BLaER1 (cell line): ENCODE results near the gene ZNF212.

Experiments used
- H3K27ac ChIP-seq: shearing (Covaris generic); formaldehyde crosslinking; 2 replicates; pipeline ENCODE4 v1.8.1; 2022
- H3K27me3 ChIP-seq: shearing (Covaris generic); formaldehyde crosslinking; 2 replicates; pipeline ENCODE4 v1.8.1; 2022
- H3K36me3 ChIP-seq: shearing (Covaris generic); formaldehyde crosslinking; 2 replicates; pipeline ENCODE4 v1.8.1; 2022
- H3K4me1 ChIP-seq: shearing (Covaris generic); formaldehyde crosslinking; 2 replicates; pipeline ENCODE4 v1.8.1; 2022
- H3K4me2 ChIP-seq: shearing (Covaris generic); formaldehyde crosslinking; 2 replicates; pipeline ENCODE4 v1.8.1; 2022
- H3K4me3 ChIP-seq: shearing (Covaris generic); formaldehyde crosslinking; 2 replicates; pipeline ENCODE4 v1.8.1; 2022
- H3K9ac ChIP-seq: shearing (Covaris generic); formaldehyde crosslinking; 2 replicates; pipeline ENCODE4 v1.8.1; 2022
- H3K9me3 ChIP-seq: shearing (Covaris generic); formaldehyde crosslinking; 2 replicates; pipeline ENCODE4 v1.8.1; 2022
- H4K20me1 ChIP-seq: shearing (Covaris generic); formaldehyde crosslinking; 2 replicates; pipeline ENCODE4 v1.8.1; 2022
- Cebpa-rat ChIP-seq: shearing (Covaris generic); IDR thresholded peaks from 2 replicates; pipeline ENCODE4 v1.8.1; 2022

Gene ZNF212

GRCh38 chr7:149199234-149199995, 40.0 kb upstream of the ZNF212 start:
- Histone ChIP-seq H3K36me3 (peaks cover 69% of the 10 kb centered on the region), H3K4me3 (no peak overlapping the region), H3K27me3 (no peaks in the 10 kb centered on the region), H3K4me1 (peaks cover 20% of the 10 kb centered on the region), H3K9me3 (no peaks in the 10 kb centered on the region), H3K4me2 (no peak overlapping the region), H4K20me1 (peaks cover 90% of the 10 kb centered on the region), H3K9ac (no peak overlapping the region), H3K27ac (no peak overlapping the region)
- TF ChIP-seq Cebpa-rat = no peak

DNA sequence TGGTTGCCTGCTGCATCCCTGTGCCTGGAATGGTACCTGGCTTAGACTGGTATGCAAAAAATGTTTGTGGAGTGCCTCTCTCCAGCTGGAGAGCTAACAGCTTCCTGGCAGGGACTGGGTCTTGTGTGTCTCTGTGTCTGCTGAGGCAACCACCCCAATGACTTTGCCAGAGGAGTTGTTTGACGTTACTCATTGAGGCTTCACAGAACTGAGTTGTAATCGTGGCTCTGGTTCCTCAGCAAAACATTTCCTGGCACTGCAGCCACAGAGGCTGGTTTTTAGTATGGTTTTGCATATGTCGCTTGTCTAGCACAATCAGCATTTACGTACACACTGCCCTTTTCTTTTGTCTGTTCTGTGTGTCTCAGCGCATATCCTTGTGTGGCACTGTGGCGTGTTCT, 36.6 kb upstream of the ZNF212 start:
- no peak overlapping the region for H3K9ac ChIP-seq
- H4K20me1 ChIP-seq = peaks cover 100% of the 10 kb centered on the region
- H3K36me3 ChIP-seq = peaks cover 100% of the 10 kb centered on the region
- H3K4me1 ChIP-seq = no peaks in the 10 kb centered on the region
- H3K9me3 ChIP-seq = no peaks in the 10 kb centered on the region
- no peak overlapping the region for H3K4me3 ChIP-seq
- no peak overlapping the region for H3K27ac ChIP-seq
- no peak for TF ChIP-seq Cebpa-rat
- H3K4me2 ChIP-seq = no peak overlapping the region
- H3K27me3 ChIP-seq = no peaks in the 10 kb centered on the region

- Histone ChIP-seq H3K36me3 (peaks cover 100% of the 10 kb centered on the region), H3K4me1 (no peaks in the 10 kb centered on the region), H3K9ac (no peak overlapping the region), H3K27me3 (no peaks in the 10 kb centered on the region), H3K4me2 (no peak overlapping the region), H4K20me1 (peaks cover 88% of the 10 kb centered on the region), H3K27ac (no peak overlapping the region), H3K4me3 (no peak overlapping the region), H3K9me3 (no peaks in the 10 kb centered on the region)
- no peak for TF ChIP-seq Cebpa-rat
Observed at GRCh38 chr7:149205690-149206381, 33.6 kb upstream of the ZNF212 start.

- peaks cover 100% of the 10 kb centered on the region for H3K36me3 ChIP-seq
- H4K20me1 ChIP-seq = peaks cover 71% of the 10 kb centered on the region
- H3K9me3 ChIP-seq = no peaks in the 10 kb centered on the region
- no peak overlapping the region for H3K9ac ChIP-seq
- TF ChIP-seq Cebpa-rat = no peak
- no peak overlapping the region for H3K4me2 ChIP-seq
- H3K4me3 ChIP-seq = no peak overlapping the region
- no peaks in the 10 kb centered on the region for H3K4me1 ChIP-seq
- no peak overlapping the region for H3K27ac ChIP-seq
- H3K27me3 ChIP-seq = no peaks in the 10 kb centered on the region
Observed at GRCh38 chr7:149207324-149208035, 32.0 kb upstream of the ZNF212 start.

- no peaks in the 10 kb centered on the region for H3K27me3 ChIP-seq
- H4K20me1 ChIP-seq = peaks cover 49% of the 10 kb centered on the region
- H3K9ac ChIP-seq = no peak overlapping the region
- H3K4me2 ChIP-seq = no peak overlapping the region
- no peak overlapping the region for H3K4me3 ChIP-seq
- no peak overlapping the region for H3K27ac ChIP-seq
- H3K9me3 ChIP-seq = no peaks in the 10 kb centered on the region
- no peaks in the 10 kb centered on the region for H3K4me1 ChIP-seq
- TF ChIP-seq Cebpa-rat = no peak
- peaks cover 100% of the 10 kb centered on the region for H3K36me3 ChIP-seq
Observed at GRCh38 chr7:149209518-149210269, 29.8 kb upstream of the ZNF212 start.

DNA sequence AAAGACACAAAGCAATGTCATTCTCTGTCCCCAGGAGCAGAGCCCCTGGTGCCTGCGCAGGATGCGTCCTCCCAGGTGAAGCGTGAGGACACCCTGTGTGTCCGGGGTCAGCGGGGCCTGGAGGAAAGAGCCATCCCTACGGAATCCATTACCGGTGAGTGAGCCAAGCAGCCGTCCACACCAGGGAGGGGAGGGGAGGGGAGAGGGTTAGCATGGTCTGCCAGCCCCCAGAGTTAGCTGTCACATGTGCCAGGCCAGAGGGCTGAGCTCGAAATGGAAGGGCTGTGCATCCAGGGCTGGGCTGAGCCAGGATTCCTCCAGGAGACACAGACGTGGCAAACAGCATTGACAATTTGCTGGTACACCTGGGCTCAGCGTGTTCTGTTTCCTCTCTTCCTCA, 28.9 kb upstream of the ZNF212 start:
- Histone ChIP-seq H3K4me3 (no peak overlapping the region), H3K27ac (no peak overlapping the region), H3K4me2 (no peak overlapping the region), H3K4me1 (no peaks in the 10 kb centered on the region), H3K9me3 (no peaks in the 10 kb centered on the region), H3K36me3 (peaks cover 100% of the 10 kb centered on the region), H3K27me3 (no peaks in the 10 kb centered on the region), H4K20me1 (peaks cover 43% of the 10 kb centered on the region), H3K9ac (no peak overlapping the region)
- no peak for TF ChIP-seq Cebpa-rat

DNA sequence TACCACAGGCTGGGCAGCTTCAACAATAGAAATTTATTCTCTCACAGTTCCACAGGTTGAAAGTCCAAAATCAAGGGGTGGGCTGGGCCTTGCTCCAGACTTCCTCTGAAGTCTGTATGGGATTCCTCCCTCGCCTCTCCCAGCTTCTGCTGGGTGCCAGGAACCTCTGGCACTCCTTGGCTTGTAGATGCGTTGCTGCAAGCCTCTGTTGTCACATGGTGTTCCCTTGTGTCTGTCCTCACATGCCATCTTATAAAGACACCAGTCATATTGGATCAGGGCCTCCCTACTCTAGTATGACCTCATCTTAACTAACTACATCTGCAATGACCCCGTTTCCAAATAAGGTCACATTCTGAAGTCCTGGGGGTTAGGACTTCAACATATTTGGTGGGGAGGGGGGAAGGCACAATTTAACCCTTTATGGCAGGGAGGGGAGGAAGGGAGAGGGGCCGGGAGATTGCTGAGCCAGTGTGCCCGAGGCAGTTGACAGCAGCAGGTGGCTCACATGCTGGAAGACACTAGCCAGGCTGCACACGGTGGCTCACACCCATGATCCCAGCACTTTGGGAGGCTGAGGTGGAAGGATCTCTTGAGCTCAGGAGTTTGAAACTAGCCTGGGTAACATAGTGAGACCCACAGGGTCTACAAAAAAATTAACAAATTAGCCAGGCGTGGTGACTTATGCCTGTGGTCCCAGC, 25.3 kb upstream of the ZNF212 start:
- TF ChIP-seq Cebpa-rat = no peak
- H3K27me3 ChIP-seq = no peaks in the 10 kb centered on the region
- H3K27ac ChIP-seq = no peak overlapping the region
- no peaks in the 10 kb centered on the region for H3K9me3 ChIP-seq
- H3K9ac ChIP-seq = no peak overlapping the region
- H3K4me2 ChIP-seq = no peak overlapping the region
- peaks cover 48% of the 10 kb centered on the region for H4K20me1 ChIP-seq
- no peak overlapping the region for H3K4me3 ChIP-seq
- peaks cover 100% of the 10 kb centered on the region for H3K36me3 ChIP-seq
- H3K4me1 ChIP-seq = no peaks in the 10 kb centered on the region

DNA sequence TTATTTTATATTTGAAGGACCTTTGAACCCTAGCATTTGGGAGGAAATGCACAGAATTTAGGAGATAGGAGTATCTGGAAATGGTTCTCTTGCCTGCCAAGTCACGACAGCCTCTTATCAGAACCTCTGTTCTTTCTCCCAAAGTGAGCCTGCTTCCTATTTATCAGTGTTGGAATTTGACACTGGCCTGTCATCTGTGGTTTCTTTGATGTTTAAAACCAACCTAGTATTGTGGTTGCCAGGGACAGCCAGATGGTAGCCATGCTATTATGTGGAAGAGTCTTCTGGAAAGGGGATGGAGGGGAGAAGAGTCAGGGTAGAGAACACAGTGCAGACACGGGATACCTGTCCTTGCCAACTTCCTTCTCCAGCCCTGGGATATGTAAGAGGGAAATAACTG, 23.0 kb upstream of the ZNF212 start:
- Histone ChIP-seq H3K36me3 (peaks cover 99% of the 10 kb centered on the region), H4K20me1 (peaks cover 45% of the 10 kb centered on the region), H3K9me3 (no peaks in the 10 kb centered on the region)

GRCh38 chr7:149217570-149217969, 21.9 kb upstream of the ZNF212 start:
- H3K9me3 ChIP-seq = no peaks in the 10 kb centered on the region
- peaks cover 49% of the 10 kb centered on the region for H4K20me1 ChIP-seq
- H3K9ac ChIP-seq = no peak overlapping the region
- no peaks in the 10 kb centered on the region for H3K4me1 ChIP-seq
- no peak overlapping the region for H3K4me3 ChIP-seq
- no peak overlapping the region for H3K27ac ChIP-seq
- H3K36me3 ChIP-seq = peaks cover 98% of the 10 kb centered on the region
- no peak overlapping the region for H3K4me2 ChIP-seq
- no peak for TF ChIP-seq Cebpa-rat
- H3K27me3 ChIP-seq = no peaks in the 10 kb centered on the region

More for the DNA sequence above, 23.0 kb upstream of the ZNF212 start:
- no peaks in the 10 kb centered on the region for H3K27me3 ChIP-seq
- no peak overlapping the region for H3K9ac ChIP-seq
- H3K4me3 ChIP-seq = no peak overlapping the region
- H3K27ac ChIP-seq = no peak overlapping the region
- no peak for TF ChIP-seq Cebpa-rat
- no peaks in the 10 kb centered on the region for H3K4me1 ChIP-seq
- H3K4me2 ChIP-seq = no peak overlapping the region
